Keratinocyte (primary cell): Measurements from ENCODE around the gene TCEA2. TPM values are rescaled to one million over a fixed set of nuclear protein-coding genes. Genes with fewer than 3 reads are reported as not detected.

ENCODE experiments used
- DNase-seq: peaks from one replicate; pipeline ENCODE4 v3.0.0-alpha.2; 2011; ENCODE audit warnings: low read depth, missing footprints, low spot score
- FAIRE-seq: peaks from 2 replicates; lab custom pipeline; 2011; peaks lifted over from hg19 to GRCh38; lab: Jason Lieb, UNC
- H2AFZ ChIP-seq: 2 replicates; pipeline ENCODE4 v1.6.0; 2012; ENCODE audit warnings: low read length, control low read depth, inconsistent platforms; ENCODE audit not compliant: control insufficient read depth
- H3K27ac ChIP-seq: 2 replicates; pipeline ENCODE4 v1.5.1; 2011; ENCODE audit warnings: low read length; ENCODE audit not compliant: control insufficient read depth, insufficient read depth
- H3K27me3 ChIP-seq: 3 replicates; pipeline ENCODE4 v1.6.0; 2011; ENCODE audit warnings: low read length; ENCODE audit not compliant: control insufficient read depth, insufficient read depth; ENCODE audit errors: extremely low read depth
- H3K36me3 ChIP-seq, 2 experiments: 2 replicates in 1 of 2; 3 replicates in 1 of 2; pipeline ENCODE4 v1.5.1; 2011; ENCODE audit warnings: low read length in 2 of 2, mild to moderate bottlenecking in 1 of 2; ENCODE audit not compliant: control insufficient read depth in 2 of 2, insufficient read depth in 2 of 2; ENCODE audit errors: extremely low read depth in 1 of 2
- H3K4me1 ChIP-seq: 3 replicates; pipeline ENCODE4 v1.5.1; 2011; ENCODE audit warnings: low read length; ENCODE audit not compliant: control insufficient read depth, insufficient read depth; ENCODE audit errors: extremely low read depth
- H3K4me2 ChIP-seq: 3 replicates; pipeline ENCODE4 v1.6.0; 2011; ENCODE audit warnings: low read depth, low read length; ENCODE audit not compliant: control insufficient read depth, insufficient read depth; ENCODE audit errors: extremely low read depth
- H3K4me3 ChIP-seq, 3 experiments: fragments of 200-600 bp in 1 of 3; sonication (generic) in 1 of 3; 2 replicates in 2 of 3; 3 replicates in 1 of 3; pipeline ENCODE4 v1.5.1; 2011 to 2016; ENCODE audit warnings: low read length in 3 of 3, mild to moderate bottlenecking in 3 of 3, control low read depth in 2 of 3, inconsistent platforms in 1 of 3, low read depth in 1 of 3, mixed read lengths in 1 of 3, mixed run types in 1 of 3, moderate library complexity in 1 of 3; ENCODE audit not compliant: control insufficient read depth in 2 of 3, insufficient read depth in 2 of 3; ENCODE audit errors: extremely low read depth in 1 of 3
- H3K79me2 ChIP-seq: 2 replicates; pipeline ENCODE4 v1.6.0; 2012; ENCODE audit warnings: low read length; ENCODE audit not compliant: control insufficient read depth, insufficient read depth
- H3K9ac ChIP-seq: 3 replicates; pipeline ENCODE4 v1.6.0; 2011; ENCODE audit warnings: low read length; ENCODE audit not compliant: control insufficient read depth, insufficient read depth; ENCODE audit errors: extremely low read depth
- H3K9me1 ChIP-seq: 3 replicates; pipeline ENCODE4 v1.6.0; 2011; ENCODE audit warnings: low read length; ENCODE audit not compliant: control insufficient read depth, insufficient read depth; ENCODE audit errors: extremely low read depth
- H3K9me3 ChIP-seq: 2 replicates; pipeline ENCODE4 v1.5.1; 2012; ENCODE audit warnings: low read depth, low read length; ENCODE audit not compliant: control insufficient read depth
- H4K20me1 ChIP-seq: 3 replicates; pipeline ENCODE4 v1.6.0; 2011; ENCODE audit warnings: low read length; ENCODE audit not compliant: control insufficient read depth, insufficient read depth; ENCODE audit errors: extremely low read depth
- CTCF ChIP-seq, 3 experiments: IDR thresholded peaks in 1 of 3; conservative IDR thresholded peaks in 1 of 3; optimal IDR thresholded peaks in 1 of 3; 2 replicates in 2 of 3; 3 replicates in 1 of 3; pipeline versions ENCODE3 to v1.5.1; 2011; ENCODE audit warnings: low read length in 3 of 3, mild to moderate bottlenecking in 3 of 3, moderate library complexity in 2 of 3, control low read depth in 1 of 3, inconsistent platforms in 1 of 3; ENCODE audit not compliant: insufficient read depth in 2 of 3; ENCODE audit errors: extremely low read depth in 1 of 3
- EZH2 ChIP-seq: IDR thresholded peaks from one replicate; pipeline ENCODE4 v1.6.1; 2012; ENCODE audit warnings: inconsistent platforms, mild to moderate bottlenecking, low read length, moderate library complexity
- dilution Hi-C: fragments of 300-500 bp; cut with MboI; formaldehyde crosslinking; loops from one replicate; pipeline ENCODE4 v1.7.0; 2020; ENCODE audit warnings: low sequenced_read_pairs; ENCODE audit not compliant: extremely low pct_ligation_motif_present
- polyA plus RNA-seq, 5 experiments: library from polyadenylated mRNA; depleted of rRNA in 3 of 5; stranded (reverse) in 3 of 5; stranded (forward) in 1 of 5; unstranded in 1 of 5; fragments of >200 nt; gene quantifications; 1 replicate in 1 of 5; 2 replicates in 3 of 5; 3 replicates in 1 of 5; pipeline versions ENCODE4 v1.2.1 to v1.2.3, GENCODE V29; 2011 to 2012; ENCODE audit warnings: missing spikeins in 2 of 5, low read depth in 1 of 5, low replicate concordance in 1 of 5

The TCEA2 gene
- polyA plus RNA-seq, 1 donor (not counting 4 experiments of a cell fraction or from before 2014, with no cell fraction given) = 9.1 TPM

- H3K4me1 ChIP-seq = no peaks in the 10 kb centered on the region
- H3K4me3 ChIP-seq = no peak overlapping the region
- H2AFZ ChIP-seq = no peak overlapping the region
- H3K9me1 ChIP-seq = no peaks in the 10 kb centered on the region
- H3K4me2 ChIP-seq = no peak overlapping the region
- DNase-seq (no peak), FAIRE-seq (no peak)
- no peak for TF ChIP-seq EZH2
- no peak for TF ChIP-seq CTCF (optimal IDR thresholded peaks at IDR 0.05 in 1 of 3, IDR thresholded peaks at IDR 0.05 in 1 of 3, conservative IDR thresholded peaks at IDR 0.05 in 1 of 3; ENCODE audit: extremely low read depth in 1 of 3, insufficient read depth in 2 of 3, low read length in 3 of 3)
- no peaks in the 10 kb centered on the region for H3K79me2 ChIP-seq
- H3K36me3 ChIP-seq = no peaks in the 10 kb centered on the region
- H3K27ac ChIP-seq = no peak overlapping the region
- H4K20me1 ChIP-seq = no peaks in the 10 kb centered on the region
- H3K9me3 ChIP-seq = no peaks in the 10 kb centered on the region
- H3K27me3 ChIP-seq = peaks cover 40% of the 10 kb centered on the region
- dilution Hi-C loops = no loop called here
- no peak overlapping the region for H3K9ac ChIP-seq
Observed at GRCh38 chr20:64099086-64099786, 36.2 kb downstream of the TCEA2 start.

DNA sequence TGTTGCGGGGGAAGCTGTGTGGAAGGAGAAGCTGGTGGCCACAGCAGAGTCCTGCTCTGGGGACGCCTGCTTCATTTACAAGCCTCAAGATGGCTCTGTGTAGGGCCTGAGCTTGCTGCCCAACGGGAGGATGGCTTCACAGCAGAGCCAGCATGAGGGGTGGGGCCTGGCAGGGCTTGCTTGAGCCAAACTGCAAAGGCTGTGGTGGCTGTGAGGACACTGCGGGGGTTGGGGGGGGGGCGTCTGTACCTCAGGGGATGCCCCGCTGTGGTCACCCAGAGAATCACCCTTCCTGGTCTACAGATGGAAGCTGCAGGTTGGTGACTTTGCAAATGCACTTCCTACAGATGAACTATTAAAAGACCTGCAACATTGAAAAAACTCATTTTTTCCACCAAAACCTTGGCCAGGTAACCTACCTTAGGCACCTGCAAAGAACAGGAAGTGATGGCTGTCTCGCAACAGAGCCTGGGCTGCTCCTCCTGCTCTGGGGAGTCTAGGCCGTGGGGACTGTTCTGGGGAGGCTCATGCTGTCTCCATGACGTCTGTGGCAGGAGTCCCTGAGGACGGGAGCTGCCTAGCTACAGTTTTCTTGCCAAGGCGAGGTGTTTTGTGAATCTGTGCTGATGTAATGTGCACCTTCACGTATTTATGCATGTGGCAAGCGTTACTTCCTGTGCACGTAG, 37.0 kb downstream of the TCEA2 start:
- Histone ChIP-seq H3K27me3 (peaks cover 40% of the 10 kb centered on the region), H3K9me1 (no peaks in the 10 kb centered on the region), H3K27ac (no peak overlapping the region), H3K4me3 (no peak overlapping the region), H3K4me1 (no peaks in the 10 kb centered on the region), H3K79me2 (no peaks in the 10 kb centered on the region), H3K4me2 (no peak overlapping the region), H3K9me3 (no peaks in the 10 kb centered on the region), H3K9ac (no peak overlapping the region), H4K20me1 (no peaks in the 10 kb centered on the region), H3K36me3 (no peaks in the 10 kb centered on the region), H2AFZ (no peak overlapping the region)
- no peak for DNase-seq
- TF ChIP-seq EZH2 = no peak
- no peak for TF ChIP-seq CTCF (optimal IDR thresholded peaks at IDR 0.05 in 1 of 3, IDR thresholded peaks at IDR 0.05 in 1 of 3, conservative IDR thresholded peaks at IDR 0.05 in 1 of 3; ENCODE audit: extremely low read depth in 1 of 3, insufficient read depth in 2 of 3, low read length in 3 of 3)
- dilution Hi-C loops = no loop called here
- FAIRE-seq = no peak
